Fibroblast of lung (primary cell): Measurements from ENCODE around the gene RBP7.
"Not testable (repeated sequence)": the region's sequence is repeated elsewhere in the genome, so short reads cannot be mapped to it uniquely, and the experiment has no call there.

ENCODE experiments used
- CTCF ChIP-seq, 2 donors: IDR thresholded peaks in 1 of 2; conservative IDR thresholded peaks in 1 of 2; 1 replicate in 1 of 2; 2 replicates in 1 of 2; pipeline ENCODE4 v1.5.1; 2011 to 2012; ENCODE audit warnings: low read length in 2 of 2, control low read depth in 1 of 2, inconsistent platforms in 1 of 2, low read depth in 1 of 2, mild to moderate bottlenecking in 1 of 2
- EZH2 ChIP-seq: IDR thresholded peaks from 2 replicates; pipeline ENCODE4 v1.5.1; 2012; ENCODE audit warnings: low read length, control low read depth, mild to moderate bottlenecking; ENCODE audit errors: missing control alignments

DNA sequence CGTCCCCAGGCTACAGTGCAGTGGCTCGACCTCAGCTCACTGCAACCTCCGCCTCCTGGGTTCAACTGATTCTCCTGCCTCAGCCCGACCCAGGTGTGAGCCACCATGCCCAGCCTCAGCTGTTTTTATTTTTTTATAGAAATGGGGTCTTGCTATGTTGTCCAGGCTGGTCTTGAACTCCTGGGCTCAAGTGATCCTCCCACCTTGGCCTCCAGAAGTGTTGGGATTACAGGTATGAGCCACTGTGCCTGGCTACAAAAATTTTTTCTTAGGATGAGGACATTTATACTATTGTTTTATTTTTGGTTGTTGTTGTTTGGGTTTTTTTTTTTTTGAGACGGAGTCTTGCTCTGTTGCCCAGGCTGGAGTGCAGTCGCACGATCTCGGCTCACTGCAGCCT, 8.2 kb downstream of the RBP7 start:
- TF ChIP-seq CTCF (conservative IDR thresholded peaks at IDR 0.05 in 1 of 2, IDR thresholded peaks at IDR 0.05 in 1 of 2; ENCODE audit: low read depth in 1 of 2, low read length in 2 of 2); EZH2: not testable (repeated sequence)
